ENCODE measurements around the gene ENTR1. TPM values are rescaled to one million over a fixed set of nuclear protein-coding genes. Genes with fewer than 3 reads are reported as not detected.
A peak's percentile ranks its signal among the peaks of the same experiment; 100 is the strongest.

The ENTR1 gene
- total RNA-seq, 4 donors from 2014 or later: 19.5 to 44.0 (median 21.2) TPM

DNA sequence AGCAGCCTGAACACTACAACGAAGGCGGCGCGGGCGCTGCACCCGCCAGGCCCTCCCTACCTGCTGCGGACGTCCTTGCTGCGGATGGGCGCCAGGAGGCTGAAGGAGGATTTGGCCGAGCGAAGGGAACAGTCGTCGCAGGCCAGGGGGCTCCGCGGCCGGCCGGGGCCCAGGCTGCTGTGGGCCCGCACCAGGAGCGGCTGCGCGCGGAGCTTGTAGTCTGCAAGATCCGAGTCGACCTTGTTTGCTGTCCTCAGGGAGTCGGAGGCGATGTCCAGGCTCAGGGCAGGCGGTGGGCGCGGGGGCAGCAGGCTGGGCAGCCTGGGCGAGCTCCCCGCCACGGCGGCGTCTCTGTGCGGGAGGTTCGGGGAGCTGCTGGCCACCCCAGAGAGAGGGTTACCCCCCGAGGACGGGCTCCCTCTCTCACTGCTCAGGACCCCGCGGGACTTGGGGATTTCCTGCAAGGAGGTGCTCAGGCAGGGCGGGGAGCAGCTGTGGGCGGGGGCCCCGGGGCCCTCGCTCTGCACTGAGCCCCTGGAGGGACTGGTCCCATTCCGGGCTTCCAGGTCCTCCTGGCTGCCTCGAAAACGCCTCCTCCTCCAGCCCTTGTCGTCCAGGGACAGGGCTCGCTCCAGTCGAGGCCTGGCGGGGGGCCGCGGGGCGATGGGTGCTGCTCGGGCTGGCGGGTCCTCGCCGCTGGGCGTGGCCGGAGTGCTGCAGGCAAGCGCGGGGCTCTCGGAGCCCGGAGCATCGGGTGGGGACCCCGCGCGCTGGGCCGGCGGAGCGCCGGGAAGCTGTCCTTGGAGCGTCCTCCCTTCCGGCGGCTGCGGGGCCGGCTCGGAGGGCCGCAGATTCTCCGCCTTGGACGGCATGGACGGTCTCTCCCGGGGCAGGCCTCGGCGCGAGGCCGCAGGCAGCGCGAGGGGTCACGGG, 28.4 kb upstream of the ENTR1 start:
- peak overlapping the region; percentile 53 to 80 for H3K4me3 ChIP-seq
- H3K27me3 ChIP-seq: no peaks in the 10 kb centered on the region
- H3K9me3 ChIP-seq: no peaks in the 10 kb centered on the region
- H3K27ac ChIP-seq: peak overlapping the region; percentile 65 to 78
- TF ChIP-seq, protein P1, sequence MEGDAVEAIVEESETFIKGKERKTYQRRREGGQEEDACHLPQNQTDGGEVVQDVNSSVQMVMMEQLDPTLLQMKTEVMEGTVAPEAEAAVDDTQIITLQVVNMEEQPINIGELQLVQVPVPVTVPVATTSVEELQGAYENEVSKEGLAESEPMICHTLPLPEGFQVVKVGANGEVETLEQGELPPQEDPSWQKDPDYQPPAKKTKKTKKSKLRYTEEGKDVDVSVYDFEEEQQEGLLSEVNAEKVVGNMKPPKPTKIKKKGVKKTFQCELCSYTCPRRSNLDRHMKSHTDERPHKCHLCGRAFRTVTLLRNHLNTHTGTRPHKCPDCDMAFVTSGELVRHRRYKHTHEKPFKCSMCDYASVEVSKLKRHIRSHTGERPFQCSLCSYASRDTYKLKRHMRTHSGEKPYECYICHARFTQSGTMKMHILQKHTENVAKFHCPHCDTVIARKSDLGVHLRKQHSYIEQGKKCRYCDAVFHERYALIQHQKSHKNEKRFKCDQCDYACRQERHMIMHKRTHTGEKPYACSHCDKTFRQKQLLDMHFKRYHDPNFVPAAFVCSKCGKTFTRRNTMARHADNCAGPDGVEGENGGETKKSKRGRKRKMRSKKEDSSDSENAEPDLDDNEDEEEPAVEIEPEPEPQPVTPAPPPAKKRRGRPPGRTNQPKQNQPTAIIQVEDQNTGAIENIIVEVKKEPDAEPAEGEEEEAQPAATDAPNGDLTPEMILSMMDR (IDR thresholded peaks at IDR 0.05): no peak
- no peak for TF ChIP-seq POLR2A (IDR thresholded peaks at IDR 0.05)
- intact Hi-C loops (cut with DNase I; ENCODE audit: low total_unique reads): no loop called here
- peak in 1 of 2 donors; percentile 38 for DNase-seq
- no peaks in the 10 kb centered on the region for H3K36me3 ChIP-seq
- H3K4me1 ChIP-seq: peaks cover 0 to 12% of the 10 kb centered on the region in 2 donors

DNA sequence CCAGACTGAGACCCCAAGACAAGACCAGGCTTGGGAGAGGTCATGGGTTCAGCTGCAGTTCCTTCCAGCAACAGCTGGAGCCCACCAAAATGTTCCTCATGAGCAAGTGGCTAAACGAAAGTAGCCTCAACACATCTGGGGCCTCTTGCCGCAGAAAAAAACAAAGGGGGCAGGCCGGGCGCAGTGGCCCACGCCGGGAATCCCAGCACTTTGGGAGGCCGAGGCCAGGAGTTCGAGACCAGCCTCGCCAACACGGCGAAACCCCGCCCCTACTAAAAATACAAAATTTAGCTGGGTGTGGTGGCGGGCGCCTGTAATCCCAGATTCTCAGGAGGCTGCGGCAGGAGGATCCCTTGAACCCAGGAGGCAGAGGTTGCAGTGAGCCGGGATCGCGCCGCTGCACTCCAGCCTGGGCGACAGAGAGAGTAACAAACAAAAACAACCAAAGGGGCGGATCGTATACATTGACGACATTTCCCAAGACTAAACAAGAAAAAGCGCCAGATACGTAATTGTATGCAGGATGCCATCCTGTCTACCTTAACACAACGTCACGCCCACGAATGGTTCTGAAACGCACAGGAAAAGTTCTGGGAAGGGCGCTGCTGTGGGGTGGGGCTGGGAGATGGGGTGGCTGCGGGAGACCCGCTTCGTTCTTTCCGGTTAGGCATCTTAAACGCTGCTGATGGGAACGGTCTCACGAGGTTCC, 27.6 kb upstream of the ENTR1 start:
- Histone ChIP-seq H3K4me3 (peak overlapping the region; percentile 53 to 80), H3K27ac (no peak overlapping the region), H3K4me1 (peaks cover 0 to 12% of the 10 kb centered on the region in 2 donors), H3K36me3 (no peaks in the 10 kb centered on the region), H3K27me3 (no peaks in the 10 kb centered on the region), H3K9me3 (no peaks in the 10 kb centered on the region)
- DNase-seq: no peak
- intact Hi-C loops (cut with DNase I; ENCODE audit: low total_unique reads): no loop called here
- TF ChIP-seq POLR2A (IDR thresholded peaks at IDR 0.05): no peak
- TF ChIP-seq, protein P1 (IDR thresholded peaks at IDR 0.05): no peak

DNA sequence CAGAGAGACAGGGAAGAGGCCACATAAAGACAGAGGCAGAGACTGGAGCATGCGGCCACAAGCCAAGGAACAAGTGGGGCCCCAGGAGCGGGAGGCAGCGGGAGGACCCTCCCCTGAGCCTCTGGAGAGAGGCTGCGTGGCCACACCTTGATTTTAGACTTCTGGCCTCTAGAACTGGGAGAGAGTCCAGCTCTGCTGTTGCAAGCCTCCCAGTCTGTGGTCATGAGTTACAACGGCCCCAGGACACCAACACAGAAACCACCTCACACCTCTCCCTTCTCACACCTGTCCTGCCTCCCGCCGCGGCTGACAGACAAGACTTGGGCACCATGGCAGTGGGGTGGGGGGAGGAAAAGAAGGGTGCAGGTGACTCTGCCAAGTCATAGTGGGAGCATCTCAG, 27.0 kb upstream of the ENTR1 start:
- Histone ChIP-seq H3K9me3 (no peaks in the 10 kb centered on the region), H3K27me3 (no peaks in the 10 kb centered on the region), H3K4me1 (peaks cover 0 to 12% of the 10 kb centered on the region in 2 donors), H3K36me3 (no peaks in the 10 kb centered on the region), H3K4me3 (peak overlapping the region in 1 of 2 donors; percentile 80), H3K27ac (no peak overlapping the region)
- TF ChIP-seq POLR2A (IDR thresholded peaks at IDR 0.05): no peak
- TF ChIP-seq, protein P1 (IDR thresholded peaks at IDR 0.05): no peak
- intact Hi-C loops (cut with DNase I; ENCODE audit: low total_unique reads): no loop called here
- no peak for DNase-seq

DNA sequence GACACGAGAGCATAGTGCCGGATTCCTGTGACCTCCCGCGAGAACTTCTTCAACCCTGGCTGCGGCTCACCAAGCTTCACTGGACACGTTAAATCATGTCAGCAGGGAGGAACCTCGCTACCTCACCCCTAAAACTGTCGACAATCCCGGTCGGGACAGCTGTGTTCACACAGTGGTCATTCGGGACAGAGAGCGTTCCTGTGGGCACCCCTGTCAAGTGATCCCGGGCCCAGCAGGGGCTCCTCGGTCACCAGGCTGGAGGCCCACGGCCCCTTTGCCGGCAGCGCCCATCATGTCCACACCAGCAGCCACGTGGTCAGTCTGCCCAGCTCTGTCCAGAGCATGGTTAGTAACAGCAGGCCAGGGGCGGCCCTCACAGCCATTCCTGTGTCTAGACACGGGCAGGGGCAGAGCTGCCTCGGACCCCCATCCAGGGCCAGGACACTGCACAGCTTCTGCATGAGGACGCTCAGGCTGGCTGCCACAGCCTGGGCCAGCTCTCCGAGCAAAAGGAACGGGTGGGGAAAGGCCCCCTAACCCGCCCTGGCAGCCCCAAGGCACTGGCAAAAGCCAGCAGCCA, 25.7 kb upstream of the ENTR1 start:
- Histone ChIP-seq H3K4me3 (no peak overlapping the region), H3K27me3 (no peaks in the 10 kb centered on the region), H3K4me1 (peaks cover 0 to 12% of the 10 kb centered on the region in 2 donors), H3K36me3 (no peaks in the 10 kb centered on the region), H3K9me3 (no peaks in the 10 kb centered on the region), H3K27ac (no peak overlapping the region)
- no peak for DNase-seq
- intact Hi-C loops (cut with DNase I; ENCODE audit: low total_unique reads): no loop called here
- TF ChIP-seq, protein P1 (IDR thresholded peaks at IDR 0.05): no peak
- no peak for TF ChIP-seq POLR2A (IDR thresholded peaks at IDR 0.05)

All from uterus (tissue), 4 donors.